ENCODE data around the gene ZNF670.

DNA sequence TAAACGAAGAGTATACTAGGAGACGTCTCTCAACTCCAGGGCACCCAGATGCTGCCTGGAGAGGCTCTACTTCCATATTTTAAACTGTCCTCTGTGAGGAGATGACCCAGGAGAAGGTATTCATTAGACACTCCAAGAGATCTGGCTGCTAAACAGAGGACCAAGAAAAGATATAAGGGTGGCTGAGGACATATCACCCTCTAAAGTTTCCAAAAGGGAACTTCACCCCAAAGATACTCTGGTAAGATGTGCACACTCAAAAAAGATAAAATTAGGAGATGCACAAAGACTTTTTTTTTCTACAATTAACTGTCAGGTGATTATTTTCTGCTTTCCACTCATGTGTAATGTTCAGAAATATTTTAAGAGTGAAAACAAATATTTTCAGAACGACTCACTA, 1.4 kb downstream of the ZNF670 start:
- TF ChIP-seq, protein P1, sequence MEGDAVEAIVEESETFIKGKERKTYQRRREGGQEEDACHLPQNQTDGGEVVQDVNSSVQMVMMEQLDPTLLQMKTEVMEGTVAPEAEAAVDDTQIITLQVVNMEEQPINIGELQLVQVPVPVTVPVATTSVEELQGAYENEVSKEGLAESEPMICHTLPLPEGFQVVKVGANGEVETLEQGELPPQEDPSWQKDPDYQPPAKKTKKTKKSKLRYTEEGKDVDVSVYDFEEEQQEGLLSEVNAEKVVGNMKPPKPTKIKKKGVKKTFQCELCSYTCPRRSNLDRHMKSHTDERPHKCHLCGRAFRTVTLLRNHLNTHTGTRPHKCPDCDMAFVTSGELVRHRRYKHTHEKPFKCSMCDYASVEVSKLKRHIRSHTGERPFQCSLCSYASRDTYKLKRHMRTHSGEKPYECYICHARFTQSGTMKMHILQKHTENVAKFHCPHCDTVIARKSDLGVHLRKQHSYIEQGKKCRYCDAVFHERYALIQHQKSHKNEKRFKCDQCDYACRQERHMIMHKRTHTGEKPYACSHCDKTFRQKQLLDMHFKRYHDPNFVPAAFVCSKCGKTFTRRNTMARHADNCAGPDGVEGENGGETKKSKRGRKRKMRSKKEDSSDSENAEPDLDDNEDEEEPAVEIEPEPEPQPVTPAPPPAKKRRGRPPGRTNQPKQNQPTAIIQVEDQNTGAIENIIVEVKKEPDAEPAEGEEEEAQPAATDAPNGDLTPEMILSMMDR (IDR thresholded peaks at IDR 0.05): no peak
- no peak for TF ChIP-seq POLR2A (IDR thresholded peaks at IDR 0.05)
- TF ChIP-seq POLR2AphosphoS5 (IDR thresholded peaks at IDR 0.05; ENCODE audit: insufficient read depth in 1 of 2, low read depth in 1 of 2): no peak

Data from vagina (tissue), 2 donors.